Measurements from ENCODE around the gene KRTAP8-1.

Gene KRTAP8-1

GRCh38 chr21:30813174-30813573 lies at the start of gene KRTAP8-1:
Gene KRTAP8-1, minus strand, starts transcription at chr21:30813274. Its CDS starts 54 bp downstream, at chr21:30813220.
- no peak for DNase-seq

GRCh38 chr21:30847627-30848500 lies 34.8 kb upstream of the KRTAP8-1 start:
- DNase-seq = no peak

GRCh38 chr21:30842990-30843389 lies 29.9 kb upstream of the KRTAP8-1 start:
- no peak for DNase-seq

GRCh38 chr21:30839304-30839703 lies 26.2 kb upstream of the KRTAP8-1 start:
- DNase-seq = no peak

GRCh38 chr21:30838536-30838935 lies 25.5 kb upstream of the KRTAP8-1 start:
- no peak for DNase-seq

- DNase-seq = no peak
Measured at GRCh38 chr21:30831194-30831765, 18.2 kb upstream of the KRTAP8-1 start.

- DNase-seq = no peak
Measured at GRCh38 chr21:30829659-30830058, 16.6 kb upstream of the KRTAP8-1 start, which contains the start of gene KRTAP7-1. Gene KRTAP7-1, minus strand, starts transcription at chr21:30829759. Its CDS starts 61 bp downstream, at chr21:30829698.

- no peak for DNase-seq
Measured at GRCh38 chr21:30818837-30819610, 6.0 kb upstream of the KRTAP8-1 start.

GRCh38 chr21:30800605-30801004 lies 12.5 kb downstream of the KRTAP8-1 start:
- DNase-seq = no peak

- no peak for DNase-seq
Measured at GRCh38 chr21:30793581-30794314, 19.3 kb downstream of the KRTAP8-1 start.

GRCh38 chr21:30779249-30779648 lies 33.8 kb downstream of the KRTAP8-1 start:
- DNase-seq = no peak

- no peak for DNase-seq
Measured at GRCh38 chr21:30769724-30770431, 43.2 kb downstream of the KRTAP8-1 start.
